Testis (tissue), 3 donors: Measurements from ENCODE around the gene DCAF8L2. TPM values are rescaled to one million over a fixed set of nuclear protein-coding genes. Genes with fewer than 3 reads are reported as not detected.
"Not testable (repeated sequence)": the region's sequence is repeated elsewhere in the genome, so short reads cannot be mapped to it uniquely, and the experiment has no call there.

Experiments
- DNase-seq: peaks from one replicate; pipeline ENCODE4 v3.0.0-alpha.2; 2019
- H3K27ac ChIP-seq, 2 donors: fragments of 200-600 bp; sonication (generic); one replicate each; pipeline ENCODE4 v1.5.1; 2019
- H3K27me3 ChIP-seq: fragments of 200-600 bp; sonication (generic); one replicate; pipeline ENCODE4 v1.5.1; 2019
- H3K36me3 ChIP-seq: fragments of 200-600 bp; sonication (generic); one replicate; pipeline ENCODE4 v1.5.1; 2017; ENCODE audit warnings: low read depth; ENCODE audit errors: missing control alignments
- H3K4me1 ChIP-seq: fragments of 200-600 bp; sonication (generic); one replicate; pipeline ENCODE4 v1.5.1; 2019
- H3K4me3 ChIP-seq, 2 donors: fragments of 200-600 bp; sonication (generic); one replicate each; pipeline ENCODE4 v1.5.1; 2017 to 2019
- H3K9me3 ChIP-seq: fragments of 200-600 bp; sonication (generic); one replicate; pipeline ENCODE4 v1.5.1; 2017
- POLR2A ChIP-seq: fragments of 450-650 bp; IDR thresholded peaks from one replicate; pipeline ENCODE4 v1.6.1; 2017; ENCODE audit warnings: antibody characterized with exemption, mild to moderate bottlenecking, moderate library complexity
- WGBS, 2 donors: methylation state at CpG; one replicate each; pipeline ENCODE4 v1.1.5; 2018; 5-methylcytosine and 5-hydroxymethylcytosine counted together
- intact Hi-C: fragments of 100-400 bp; cut with DNase I; formaldehyde crosslinking; loops from one replicate; pipeline ENCODE4 v1.15.1; 2023; ENCODE audit warnings: low total_unique reads
- polyA plus RNA-seq: library from polyadenylated mRNA; stranded (reverse); fragments of 350-450 nt; fragmentation: Illumina TruSeq; extraction: RNeasy Lipid Tissue Mini Kit (QIAGEN cat#74804); gene quantifications from one replicate; pipeline ENCODE4 v1.2.3, GENCODE V29; 2014; ENCODE audit warnings: low read depth, low replicate concordance; ENCODE audit not compliant: insufficient read depth
- total RNA-seq, 2 donors: library from RNA; depleted of rRNA; stranded (reverse); fragments of >200 nt; gene quantifications; one replicate each; pipeline ENCODE4 v1.2.3, GENCODE V29; 2016
- TF ChIP-seq, protein P1 (sequence below), 3 experiments: fragments of 450-650 bp in 2 of 3; fragments of 200-600 bp in 1 of 3; sonication (generic) in 1 of 3; IDR thresholded peaks; one replicate each; pipeline ENCODE4 v1.5.1; 2016 to 2019; ENCODE audit warnings: antibody characterized with exemption in 3 of 3, mild to moderate bottlenecking in 2 of 3, moderate library complexity in 1 of 3

Gene DCAF8L2
- total and polyA plus RNA-seq, 3 donors from 2014 or later, result 55.4 to 175 (median 125) TPM

- Histone ChIP-seq H3K4me3 (no peak overlapping the region), H3K27ac (no peak overlapping the region), H3K27me3 (no peaks in the 10 kb centered on the region), H3K9me3 (no peaks in the 10 kb centered on the region), H3K4me1 (no peaks in the 10 kb centered on the region), H3K36me3 (no peaks in the 10 kb centered on the region)
- no peak for TF ChIP-seq POLR2A
- TF ChIP-seq, protein P1, sequence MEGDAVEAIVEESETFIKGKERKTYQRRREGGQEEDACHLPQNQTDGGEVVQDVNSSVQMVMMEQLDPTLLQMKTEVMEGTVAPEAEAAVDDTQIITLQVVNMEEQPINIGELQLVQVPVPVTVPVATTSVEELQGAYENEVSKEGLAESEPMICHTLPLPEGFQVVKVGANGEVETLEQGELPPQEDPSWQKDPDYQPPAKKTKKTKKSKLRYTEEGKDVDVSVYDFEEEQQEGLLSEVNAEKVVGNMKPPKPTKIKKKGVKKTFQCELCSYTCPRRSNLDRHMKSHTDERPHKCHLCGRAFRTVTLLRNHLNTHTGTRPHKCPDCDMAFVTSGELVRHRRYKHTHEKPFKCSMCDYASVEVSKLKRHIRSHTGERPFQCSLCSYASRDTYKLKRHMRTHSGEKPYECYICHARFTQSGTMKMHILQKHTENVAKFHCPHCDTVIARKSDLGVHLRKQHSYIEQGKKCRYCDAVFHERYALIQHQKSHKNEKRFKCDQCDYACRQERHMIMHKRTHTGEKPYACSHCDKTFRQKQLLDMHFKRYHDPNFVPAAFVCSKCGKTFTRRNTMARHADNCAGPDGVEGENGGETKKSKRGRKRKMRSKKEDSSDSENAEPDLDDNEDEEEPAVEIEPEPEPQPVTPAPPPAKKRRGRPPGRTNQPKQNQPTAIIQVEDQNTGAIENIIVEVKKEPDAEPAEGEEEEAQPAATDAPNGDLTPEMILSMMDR (IDR thresholded peaks at IDR 0.05), result no peak
- WGBS, 2 donors, result 70 to 72% methylated on average over 2 of the region's 2 CpGs
- DNase-seq, result no peak
- intact Hi-C loops, result no loop called here
Observed at GRCh38 chrX:27715610-27716009, 125.5 kb downstream of the DCAF8L2 start.

- Histone ChIP-seq H3K36me3 (no peaks in the 10 kb centered on the region), H3K27me3 (no peaks in the 10 kb centered on the region), H3K27ac (no peak overlapping the region), H3K9me3 (no peaks in the 10 kb centered on the region), H3K4me1 (no peaks in the 10 kb centered on the region), H3K4me3 (no peak overlapping the region)
- TF ChIP-seq, protein P1 (IDR thresholded peaks at IDR 0.05), result no peak
- TF ChIP-seq POLR2A, result no peak
- DNase-seq, result no peak
- 48 to 56% methylated on average over 3 of the region's 3 CpGs for WGBS, 2 donors
- intact Hi-C loops, result no loop called here
Observed at GRCh38 chrX:27728291-27728690, 138.1 kb downstream of the DCAF8L2 start.

DNA sequence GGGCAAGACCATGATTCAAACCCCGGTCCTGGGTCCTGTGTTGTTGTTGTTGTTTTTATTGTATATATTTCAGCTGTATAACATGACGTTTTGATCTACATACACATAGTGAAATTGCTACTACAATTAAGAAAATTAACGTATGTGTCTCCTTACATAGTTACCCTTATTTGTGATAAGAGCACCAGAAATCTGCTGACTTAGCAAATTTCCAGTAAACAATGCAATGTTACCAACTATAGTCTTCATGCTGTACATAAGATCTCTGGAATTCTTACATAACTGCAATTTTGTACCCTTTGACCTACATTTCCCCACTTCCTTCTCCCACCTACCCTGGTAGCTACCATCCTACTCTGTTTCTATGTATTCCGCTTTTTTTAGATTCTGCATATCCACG, 141.8 kb downstream of the DCAF8L2 start:
- Histone ChIP-seq H3K4me1 (no peaks in the 10 kb centered on the region), H3K27me3 (no peaks in the 10 kb centered on the region), H3K27ac (no peak overlapping the region), H3K36me3 (no peaks in the 10 kb centered on the region), H3K4me3 (no peak overlapping the region), H3K9me3 (no peaks in the 10 kb centered on the region)
- no peak for DNase-seq
- intact Hi-C loops, result no loop called here
- no peak for TF ChIP-seq POLR2A
- TF ChIP-seq, protein P1 (IDR thresholded peaks at IDR 0.05), result no peak
- 78 to 79% methylated on average over 5 of the region's 5 CpGs for WGBS, 2 donors

DNA sequence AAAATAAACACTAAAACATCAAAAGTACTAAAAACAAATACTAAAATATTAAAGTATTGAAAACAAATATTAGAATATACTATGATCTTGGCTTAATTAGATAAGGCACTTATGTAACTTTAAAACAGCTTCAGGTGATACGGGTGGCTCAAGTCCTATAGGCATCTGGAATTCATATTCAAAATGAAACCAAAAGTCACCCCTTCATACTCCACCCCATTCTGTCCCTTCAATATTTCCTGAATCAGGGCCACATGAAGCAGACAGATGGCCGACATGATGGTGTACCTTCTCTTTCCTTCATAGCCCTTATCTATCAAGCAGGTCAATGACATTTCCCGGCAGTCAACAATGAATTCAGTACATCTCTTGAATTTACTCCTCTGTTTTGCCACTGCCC, 145.8 kb downstream of the DCAF8L2 start:
- no peak for TF ChIP-seq POLR2A
- TF ChIP-seq, protein P1 (IDR thresholded peaks at IDR 0.05), result no peak
- 89 to 91% methylated on average over 3 of the region's 3 CpGs for WGBS, 2 donors
- no peaks in the 10 kb centered on the region for H3K4me1 ChIP-seq
- H3K4me3 ChIP-seq, result no peak overlapping the region
- DNase-seq, result no peak
- no peaks in the 10 kb centered on the region for H3K9me3 ChIP-seq
- no peak overlapping the region for H3K27ac ChIP-seq
- H3K36me3 ChIP-seq, result no peaks in the 10 kb centered on the region
- no peaks in the 10 kb centered on the region for H3K27me3 ChIP-seq
- intact Hi-C loops, result no loop called here

- TF ChIP-seq POLR2A, result no peak
- TF ChIP-seq, protein P1 (IDR thresholded peaks at IDR 0.05), result no peak
- no peaks in the 10 kb centered on the region for H3K4me1 ChIP-seq
- no peak overlapping the region for H3K4me3 ChIP-seq
- no peak overlapping the region for H3K27ac ChIP-seq
- WGBS, 2 donors, result 92 to 94% methylated on average over 5 of the region's 5 CpGs
- H3K36me3 ChIP-seq, result no peaks in the 10 kb centered on the region
- intact Hi-C loops, result no loop called here
- H3K9me3 ChIP-seq, result no peaks in the 10 kb centered on the region
- H3K27me3 ChIP-seq, result no peaks in the 10 kb centered on the region
- no peak for DNase-seq
Observed at GRCh38 chrX:27740933-27741332, 150.8 kb downstream of the DCAF8L2 start.

DNA sequence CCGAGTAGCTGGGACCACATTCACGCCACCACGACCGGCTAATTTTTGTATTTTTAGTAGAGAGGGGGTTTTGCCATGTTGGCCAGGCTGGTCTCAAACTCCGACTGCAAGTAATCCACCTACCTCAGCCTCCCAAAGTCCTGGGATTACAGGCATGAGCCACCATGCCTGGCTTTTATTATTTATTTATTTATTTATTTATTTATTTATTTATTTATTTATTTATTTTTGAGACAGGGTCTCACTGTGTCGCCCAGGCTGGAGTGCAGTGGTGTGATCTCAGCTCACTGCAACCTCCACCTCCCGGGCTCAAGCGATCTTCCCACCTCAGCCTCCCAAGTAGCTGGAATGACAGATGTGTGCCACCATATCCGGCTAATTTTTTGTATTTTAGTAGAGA, 153.4 kb downstream of the DCAF8L2 start:
- H3K9me3 ChIP-seq, H3K27me3 ChIP-seq, H3K27ac ChIP-seq, DNase-seq, H3K36me3 ChIP-seq, H3K4me1 ChIP-seq, H3K4me3 ChIP-seq, intact Hi-C loops: not testable (repeated sequence)
- WGBS, 2 donors, result 96% methylated on average over 5 to 9 of the region's 9 CpGs
